GM21723 (cell line): ENCODE measurements around the gene PRMT6.
"Not testable (repeated sequence)": the region's sequence is repeated elsewhere in the genome, so short reads cannot be mapped to it uniquely, and the experiment has no call there.

Source experiments
- ATAC-seq: cut with Tn5 transposase; IDR thresholded peaks from one replicate; pipeline ENCODE4 v1.9.1; 2021; ENCODE audit warnings: mild to moderate bottlenecking, moderate library complexity; ENCODE audit not compliant: unreplicated experiment

PRMT6 gene

GRCh38 chr1:107091418-107091817 is 34.9 kb downstream of the PRMT6 start:
- no peak for ATAC-seq

DNA sequence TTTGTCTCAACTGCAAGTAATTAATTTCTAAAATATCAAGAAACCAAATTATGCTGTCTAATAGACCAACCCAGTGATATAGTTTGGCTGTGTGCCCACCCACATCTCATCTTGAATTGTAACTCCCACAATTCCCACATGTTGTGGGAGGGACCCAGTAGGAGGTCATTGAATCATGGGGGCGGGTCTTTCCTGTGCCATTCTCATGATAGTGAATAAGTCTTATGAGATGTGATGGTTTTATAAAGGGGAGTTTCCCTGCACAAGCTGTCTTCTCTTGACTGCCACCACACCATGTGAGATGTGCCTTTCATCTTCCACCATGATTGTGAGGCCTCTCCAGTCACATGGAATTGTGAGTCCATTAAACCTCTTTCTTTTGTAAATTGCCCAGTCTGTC is 36.9 kb downstream of the PRMT6 start:
- ATAC-seq, result not testable (repeated sequence)

- no peak for ATAC-seq
These were observed 39.2 kb downstream of the PRMT6 start for GRCh38 chr1:107095647-107096046.

- no peak for ATAC-seq
These were observed 40.2 kb downstream of the PRMT6 start for GRCh38 chr1:107096690-107097089.

DNA sequence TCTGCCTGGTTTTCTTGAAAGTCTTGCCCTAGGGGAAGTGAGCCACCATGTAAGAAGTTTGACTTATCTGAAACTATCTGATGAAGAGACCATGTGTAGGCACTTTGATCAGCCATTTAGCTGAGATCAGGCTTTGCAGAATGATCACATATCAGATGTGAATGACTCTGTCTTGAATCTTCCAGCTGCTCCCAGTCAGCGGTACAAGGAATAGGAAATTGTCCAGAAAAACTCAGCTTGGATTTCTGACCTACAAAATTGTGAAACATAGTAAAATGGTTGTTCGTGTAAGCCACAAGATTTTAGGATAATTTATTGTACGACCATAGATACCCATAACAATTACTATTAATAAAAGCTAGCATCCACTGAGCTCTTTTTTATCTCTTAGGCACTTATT is 42.5 kb downstream of the PRMT6 start:
- no peak for ATAC-seq

GRCh38 chr1:107100331-107100984 is 44.0 kb downstream of the PRMT6 start:
- no peak for ATAC-seq

GRCh38 chr1:107105914-107106313 is 49.4 kb downstream of the PRMT6 start:
- ATAC-seq, result no peak
